MM.1S (cell line): Measurements from ENCODE around the gene PARD3.

Experiments used
- EZH2 ChIP-seq: fragments of 300-600 bp; sonication (generic); optimal IDR thresholded peaks from 2 replicates; pipeline ENCODE3; 2017; ENCODE audit warnings: low read depth, mild to moderate bottlenecking, antibody characterized with exemption, low read length, mixed read lengths
- EZH2phosphoT487 ChIP-seq: fragments of 300-600 bp; sonication (generic); IDR thresholded peaks from 2 replicates; pipeline ENCODE4 v1.6.1; 2018; ENCODE audit warnings: antibody characterized with exemption, low read length
- TF ChIP-seq, protein P1 (sequence below): fragments of 300-600 bp; sonication (generic); IDR thresholded peaks from 2 replicates; pipeline ENCODE4 v1.5.1; 2016; ENCODE audit warnings: antibody characterized with exemption, low read length, mixed read lengths

DNA sequence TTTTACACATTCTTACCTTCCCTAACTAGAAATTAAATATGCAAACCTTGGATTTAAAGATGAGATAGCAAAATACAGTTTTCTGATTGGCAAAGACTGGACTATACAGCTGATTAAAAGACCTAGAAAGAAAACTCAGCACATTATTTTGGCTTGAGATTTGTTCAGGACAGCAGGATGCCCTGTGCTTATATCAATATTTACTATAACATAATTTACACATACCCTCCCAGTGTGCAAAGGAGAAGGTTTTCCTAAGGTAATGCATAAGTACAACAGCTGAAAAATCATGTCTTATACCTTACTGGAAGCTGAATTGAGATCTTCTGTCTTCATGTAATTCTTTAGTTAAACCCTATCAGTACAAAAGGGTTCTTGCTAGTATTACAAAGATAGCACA is 458.6 kb downstream of the PARD3 start:
- TF ChIP-seq, protein P1, sequence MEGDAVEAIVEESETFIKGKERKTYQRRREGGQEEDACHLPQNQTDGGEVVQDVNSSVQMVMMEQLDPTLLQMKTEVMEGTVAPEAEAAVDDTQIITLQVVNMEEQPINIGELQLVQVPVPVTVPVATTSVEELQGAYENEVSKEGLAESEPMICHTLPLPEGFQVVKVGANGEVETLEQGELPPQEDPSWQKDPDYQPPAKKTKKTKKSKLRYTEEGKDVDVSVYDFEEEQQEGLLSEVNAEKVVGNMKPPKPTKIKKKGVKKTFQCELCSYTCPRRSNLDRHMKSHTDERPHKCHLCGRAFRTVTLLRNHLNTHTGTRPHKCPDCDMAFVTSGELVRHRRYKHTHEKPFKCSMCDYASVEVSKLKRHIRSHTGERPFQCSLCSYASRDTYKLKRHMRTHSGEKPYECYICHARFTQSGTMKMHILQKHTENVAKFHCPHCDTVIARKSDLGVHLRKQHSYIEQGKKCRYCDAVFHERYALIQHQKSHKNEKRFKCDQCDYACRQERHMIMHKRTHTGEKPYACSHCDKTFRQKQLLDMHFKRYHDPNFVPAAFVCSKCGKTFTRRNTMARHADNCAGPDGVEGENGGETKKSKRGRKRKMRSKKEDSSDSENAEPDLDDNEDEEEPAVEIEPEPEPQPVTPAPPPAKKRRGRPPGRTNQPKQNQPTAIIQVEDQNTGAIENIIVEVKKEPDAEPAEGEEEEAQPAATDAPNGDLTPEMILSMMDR: no peak
- TF ChIP-seq EZH2phosphoT487 (no peak), EZH2 (no peak)
